GM20000 (cell line): Measurements from ENCODE around the gene ZCCHC24.
A peak's percentile ranks its signal among the peaks of the same experiment; 100 is the strongest.

Source experiments
- DNase-seq: peaks from one replicate; pipeline ENCODE4 v3.0.0; 2012; ENCODE audit warnings: low spot score
- CTCF ChIP-seq: IDR thresholded peaks from 2 replicates; pipeline ENCODE4 v1.5.1; 2012; ENCODE audit warnings: mild to moderate bottlenecking, control low read depth; ENCODE audit errors: extremely low read depth, missing control alignments

ZCCHC24 gene

GRCh38 chr10:79445161-79445976 is at the start of gene ZCCHC24:
TSS of gene ZCCHC24 (minus strand) at chr10:79445624. CDS start at chr10:79445440, 184 bp downstream.
- peak; percentile 98 for DNase-seq
- no peak for TF ChIP-seq CTCF

DNA sequence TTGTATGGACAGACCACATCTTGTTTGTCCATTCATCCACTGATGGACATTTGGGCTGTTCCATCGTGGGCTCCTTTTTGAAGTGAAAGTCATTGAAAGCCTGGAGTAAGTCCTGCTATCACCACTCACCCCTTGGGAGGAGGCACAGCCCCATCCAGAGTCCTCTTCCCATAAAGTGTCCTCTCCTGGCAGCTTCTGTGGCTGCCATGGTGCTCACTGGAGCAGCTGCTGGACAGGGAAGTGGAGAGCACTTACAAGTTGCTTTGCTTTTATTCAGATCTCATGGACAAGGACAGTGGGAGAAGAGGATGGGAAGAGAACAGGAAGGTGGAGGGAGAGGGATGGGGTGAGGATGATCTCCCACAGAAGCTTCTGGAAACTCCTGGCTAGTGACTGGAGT is 48.4 kb upstream of the ZCCHC24 start:
- DNase-seq, result no peak
- TF ChIP-seq CTCF, result no peak

GRCh38 chr10:79492839-79493238 is 47.4 kb upstream of the ZCCHC24 start:
- no peak for TF ChIP-seq CTCF
- DNase-seq, result no peak

DNA sequence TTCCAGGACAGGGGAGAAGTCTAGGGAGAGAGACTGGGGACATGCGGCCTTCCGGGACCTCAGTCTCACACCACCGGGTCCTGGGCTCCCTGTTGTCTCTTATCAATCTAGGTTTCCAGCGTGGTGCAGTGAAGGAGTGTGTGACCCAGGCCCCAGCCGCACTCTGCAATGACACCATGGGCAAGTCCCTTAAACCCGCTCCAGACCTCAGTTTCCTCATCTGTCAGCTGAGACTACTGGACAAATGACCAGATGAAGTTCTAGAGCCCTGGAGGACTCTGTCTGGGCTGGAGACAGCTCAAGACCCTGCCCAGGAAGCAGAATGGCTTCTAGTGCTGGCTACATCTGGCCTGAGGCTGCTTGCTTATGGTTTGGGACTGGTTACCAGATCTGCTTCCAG is 46.8 kb upstream of the ZCCHC24 start:
- no peak for TF ChIP-seq CTCF

GRCh38 chr10:79491143-79491835 is 45.9 kb upstream of the ZCCHC24 start:
- no peak for DNase-seq
- TF ChIP-seq CTCF, result no peak

More for the DNA sequence above, 46.8 kb upstream of the ZCCHC24 start:
- DNase-seq, result no peak

DNA sequence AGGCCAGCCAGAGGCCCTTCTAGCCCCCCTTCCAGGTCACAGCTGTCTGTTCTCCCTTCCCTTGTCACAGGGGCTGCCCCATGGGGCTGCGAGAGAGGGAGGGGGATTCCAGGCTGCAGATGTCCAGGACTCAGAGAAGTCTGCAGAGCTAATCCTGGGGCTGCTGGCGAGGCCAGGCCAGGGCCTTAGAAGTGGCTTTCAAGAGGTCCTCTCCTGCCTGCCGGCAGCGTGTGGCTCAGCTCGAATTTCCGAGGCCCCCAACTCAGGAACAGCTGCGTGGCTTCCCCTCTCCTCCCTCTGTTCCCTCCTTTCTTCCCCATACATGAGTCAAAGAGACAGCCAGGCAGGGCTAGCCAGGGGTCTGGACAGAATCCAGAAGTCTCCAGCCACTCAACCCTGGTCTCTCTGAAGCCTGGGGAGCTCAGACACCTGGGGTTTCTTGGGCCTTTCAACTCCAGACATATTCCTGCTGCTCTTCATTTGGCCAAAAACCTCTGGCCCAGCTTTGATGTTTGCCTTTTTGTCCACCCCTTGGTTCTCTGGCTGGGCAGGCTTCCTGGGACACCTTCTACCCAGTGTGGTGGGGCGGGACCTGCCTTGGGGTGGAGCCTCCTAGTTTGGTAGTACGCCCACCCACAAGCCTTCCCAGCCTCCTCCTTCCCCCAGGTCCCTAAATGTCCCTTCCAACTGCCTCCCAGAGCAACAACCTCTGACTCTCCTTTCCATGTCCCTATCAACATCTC is 45.1 kb upstream of the ZCCHC24 start:
- TF ChIP-seq CTCF, result no peak
- DNase-seq, result peak; percentile 53

GRCh38 chr10:79488870-79489269 is 43.4 kb upstream of the ZCCHC24 start:
- DNase-seq, result no peak
- TF ChIP-seq CTCF, result no peak
